SK-N-SH (cell line): ENCODE data around the gene THSD7B. TPM values are rescaled to one million over a fixed set of nuclear protein-coding genes. Genes with fewer than 3 reads are reported as not detected.

Experiments
- CTCF ChIA-PET: fragments of 300-600, 350-600 bp; formaldehyde crosslinking; extraction: SDS; loops from one replicate; lab custom pipeline; 2021; lab: Yijun Ruan, JAX
- POLR2A ChIA-PET: fragments of 350-600 bp; sonication (Branson Sonifier 250); formaldehyde crosslinking; extraction: SDS; loops from one replicate; lab custom pipeline; 2020; ENCODE audit warnings: antibody characterized with exemption, inconsistent platforms; lab: Yijun Ruan, JAX
- DNase-seq: peaks from one replicate; pipeline ENCODE4 v3.0.0; 2012
- H2AFZ ChIP-seq: fragments of 200-600 bp; sonication (generic); 2 replicates; pipeline ENCODE4 v1.8.1; 2016; ENCODE audit warnings: antibody characterized with exemption, mild to moderate bottlenecking, low read depth
- H3F3A ChIP-seq: fragments of 200-600 bp; sonication (generic); replicated peaks from 2 replicates; pipeline ENCODE3; 2016; ENCODE audit warnings: antibody characterized with exemption, mild to moderate bottlenecking; ENCODE audit not compliant: insufficient read depth
- H3K27ac ChIP-seq, 2 experiments: fragments of 200-500 bp in 1 of 2; fragments of 200-600 bp in 1 of 2; sonication (Bioruptor generic) in 1 of 2; sonication (generic), shearing (Covaris generic) in 1 of 2; 2 replicates each; pipeline versions ENCODE4 v1.5.1 to v1.6.1; 2014 to 2016; ENCODE audit warnings: low read depth in 2 of 2, inconsistent platforms in 1 of 2, low read length in 1 of 2, mild to moderate bottlenecking in 1 of 2, mixed read lengths in 1 of 2
- H3K27me3 ChIP-seq: fragments of 200-600 bp; sonication (generic), shearing (Covaris generic); 2 replicates; pipeline ENCODE4 v1.6.1; 2016; ENCODE audit warnings: mixed run types; ENCODE audit not compliant: insufficient read depth
- H3K36me3 ChIP-seq, 2 experiments: fragments of 200-500 bp in 1 of 2; fragments of 200-600 bp in 1 of 2; sonication (Bioruptor generic) in 1 of 2; sonication (generic) in 1 of 2; replicated peaks in 1 of 2; 2 replicates each; pipeline versions ENCODE3 to v1.5.1; 2014 to 2016; ENCODE audit warnings: low read length in 1 of 2, mild to moderate bottlenecking in 1 of 2; ENCODE audit not compliant: insufficient read depth in 2 of 2, control insufficient read depth in 1 of 2
- H3K4me1 ChIP-seq, 2 experiments: fragments of 200-500 bp in 1 of 2; fragments of 200-600 bp in 1 of 2; sonication (Bioruptor generic) in 1 of 2; sonication (generic), shearing (Covaris generic) in 1 of 2; 2 replicates each; pipeline versions ENCODE4 v1.5.1 to v1.6.1; 2014 to 2016; ENCODE audit warnings: low read depth in 1 of 2, low read length in 1 of 2, mixed run types in 1 of 2; ENCODE audit not compliant: insufficient read depth in 2 of 2, control insufficient read depth in 1 of 2
- H3K4me2 ChIP-seq: fragments of 200-600 bp; sonication (generic), shearing (Covaris generic); 2 replicates; pipeline ENCODE4 v1.6.1; 2017; ENCODE audit warnings: mixed run types
- H3K4me3 ChIP-seq, 2 experiments: fragments of 200-500 bp in 1 of 2; fragments of 200-600 bp in 1 of 2; sonication (Bioruptor generic) in 1 of 2; sonication (generic), shearing (Covaris generic) in 1 of 2; 2 replicates each; pipeline versions ENCODE4 v1.5.1 to v1.8.1; 2014 to 2016; ENCODE audit warnings: low read depth in 2 of 2, inconsistent platforms in 1 of 2, low read length in 1 of 2, mild to moderate bottlenecking in 1 of 2, mixed read lengths in 1 of 2, moderate library complexity in 1 of 2
- H3K79me2 ChIP-seq: fragments of 200-600 bp; sonication (generic); 2 replicates; pipeline ENCODE4 v1.8.1; 2017; ENCODE audit warnings: mild to moderate bottlenecking; ENCODE audit not compliant: insufficient read depth
- H3K9ac ChIP-seq: fragments of 200-600 bp; sonication (generic); 2 replicates; pipeline ENCODE4 v1.6.1; 2017; ENCODE audit warnings: mixed run types
- H3K9me2 ChIP-seq: fragments of 200-600 bp; sonication (generic); 2 replicates; pipeline ENCODE4 v1.6.1; 2017; ENCODE audit warnings: mixed run types
- H3K9me3 ChIP-seq: fragments of 200-600 bp; sonication (generic); 2 replicates; pipeline ENCODE4 v1.6.1; 2017; ENCODE audit warnings: mixed run types, mild to moderate bottlenecking, moderate library complexity
- H4K20me1 ChIP-seq: fragments of 200-600 bp; sonication (generic); 2 replicates; pipeline ENCODE4 v1.6.1; 2017; ENCODE audit warnings: mild to moderate bottlenecking, mixed run types; ENCODE audit not compliant: insufficient read depth
- CHD2 ChIP-seq: fragments of 150-350 bp; IDR thresholded peaks from 2 replicates; pipeline ENCODE4 v1.6.1; 2018; ENCODE audit warnings: low read length; ENCODE audit not compliant: partially characterized antibody
- ELF1 ChIP-seq: IDR thresholded peaks from 2 replicates; pipeline ENCODE4 v1.4.0; 2012
- EP300 ChIP-seq, 2 experiments: IDR thresholded peaks; 2 replicates each; pipeline versions ENCODE4 v1.4.0 to v1.6.1; 2012; ENCODE audit warnings: borderline replicate concordance in 1 of 2, low read depth in 1 of 2, low read length in 1 of 2
- EZH2phosphoT487 ChIP-seq: fragments of 200-600 bp; sonication (generic); IDR thresholded peaks from 2 replicates; pipeline ENCODE4 v1.6.1; 2017; ENCODE audit warnings: low read depth, mixed run types, mild to moderate bottlenecking, antibody characterized with exemption, moderate library complexity, borderline replicate concordance
- FOSL2 ChIP-seq: IDR thresholded peaks from 2 replicates; pipeline ENCODE4 v1.4.0; 2012; ENCODE audit warnings: low read depth, mild to moderate bottlenecking, moderate library complexity, borderline replicate concordance
- FOXJ3 ChIP-seq: sonication (generic); formaldehyde crosslinking; IDR thresholded peaks from 2 replicates; pipeline ENCODE4 v1.5.1; 2020; ENCODE audit warnings: mild to moderate bottlenecking, missing genetic modification reagents
- FOXM1 ChIP-seq: IDR thresholded peaks from 2 replicates; pipeline ENCODE4 v1.4.0; 2012; ENCODE audit warnings: low read depth, mild to moderate bottlenecking
- IRF3 ChIP-seq: fragments of 150-350 bp; IDR thresholded peaks from 2 replicates; pipeline ENCODE4 v1.6.1; 2016; ENCODE audit warnings: mild to moderate bottlenecking, low read depth, low read length
- JUND ChIP-seq: IDR thresholded peaks from 2 replicates; pipeline ENCODE4 v1.4.0; 2012
- MAX ChIP-seq: IDR thresholded peaks from 2 replicates; pipeline ENCODE4 v1.4.0; 2012; ENCODE audit warnings: low read depth
- MEF2A ChIP-seq: IDR thresholded peaks from 2 replicates; pipeline ENCODE4 v1.4.0; 2012; ENCODE audit warnings: low read depth, borderline replicate concordance
- MXI1 ChIP-seq: IDR thresholded peaks from 2 replicates; pipeline ENCODE4 v1.6.1; 2012; ENCODE audit warnings: mild to moderate bottlenecking, low read depth, low read length, improper control_type of control experiment
- NFIC ChIP-seq: IDR thresholded peaks from 2 replicates; pipeline ENCODE4 v1.4.0; 2012; ENCODE audit warnings: borderline replicate concordance
- NRF1 ChIP-seq: IDR thresholded peaks from 2 replicates; pipeline ENCODE4 v1.6.1; 2012; ENCODE audit warnings: low read depth, mild to moderate bottlenecking, low read length
- PBX3 ChIP-seq: IDR thresholded peaks from 2 replicates; pipeline ENCODE4; 2012
- RAD21 ChIP-seq: IDR thresholded peaks from 2 replicates; pipeline ENCODE4 v1.6.1; 2012; ENCODE audit warnings: mild to moderate bottlenecking, low read length
- RCOR1 ChIP-seq: fragments of 150-350 bp; IDR thresholded peaks from 2 replicates; pipeline ENCODE4 v1.6.1; 2017; ENCODE audit warnings: antibody characterized with exemption, low read length
- RFX5 ChIP-seq: IDR thresholded peaks from 2 replicates; pipeline ENCODE4 v1.6.1; 2012; ENCODE audit warnings: mild to moderate bottlenecking, improper control_type of control experiment, low read length
- SIN3A ChIP-seq: IDR thresholded peaks from 2 replicates; pipeline ENCODE4 v1.6.1; 2012; ENCODE audit warnings: low read depth, mild to moderate bottlenecking, low read length, moderate library complexity, borderline replicate concordance
- SMC3 ChIP-seq: IDR thresholded peaks from 2 replicates; pipeline ENCODE4 v1.6.1; 2012; ENCODE audit warnings: low read depth, low read length, improper control_type of control experiment
- TAF1 ChIP-seq: IDR thresholded peaks from 2 replicates; pipeline ENCODE4 v1.6.1; 2012; ENCODE audit warnings: low read depth, mild to moderate bottlenecking, low read length, moderate library complexity, borderline replicate concordance
- TCF12 ChIP-seq: IDR thresholded peaks from 2 replicates; pipeline ENCODE4 v1.4.0; 2012
- USF1 ChIP-seq: IDR thresholded peaks from 2 replicates; pipeline ENCODE4 v1.4.0; 2012; ENCODE audit warnings: low read depth, borderline replicate concordance
- ZBTB33 ChIP-seq: IDR thresholded peaks from 2 replicates; pipeline ENCODE4 v1.4.0; 2012; ENCODE audit warnings: low read depth, borderline replicate concordance
- WGBS: methylation state at CpG from one replicate; pipeline ENCODE4 v1.1.6; 2017; ENCODE audit warnings: low lambda C conversion rate; 5-methylcytosine and 5-hydroxymethylcytosine counted together
- polyA plus RNA-seq, 3 experiments: library from polyadenylated mRNA; depleted of rRNA; stranded (reverse); fragments of >200 nt; gene quantifications; 2 replicates each; pipeline ENCODE4 v1.2.3, GENCODE V29; 2012

Gene THSD7B
- polyA plus RNA-seq, 1 of the 3 experiments (the other 2 are of a cell fraction), result not detected

GRCh38 chr2:137199751-137200150, 434.4 kb downstream of the THSD7B start:
- H3K4me3 ChIP-seq, result no peak overlapping the region
- no peak overlapping the region for H2AFZ ChIP-seq
- 58% methylated on average over 1 of the region's 1 CpG for WGBS
- H3K36me3 ChIP-seq, result no peaks in the 10 kb centered on the region
- ChIA-PET CTCF (interaction anchor here (1.1 kb wide), 1 partner anchor 17 kb away, joined by 3 read pairs; no protein-coding TSS in a partner anchor), POLR2A (no interaction called here)
- no peak for TF ChIP-seq SIN3A
- no peak for TF ChIP-seq NFIC
- no peak for TF ChIP-seq NRF1
- TF ChIP-seq FOXJ3 (CRISPR knock-in tag), result no peak
- no peak for TF ChIP-seq ZBTB33
- TF ChIP-seq RAD21, result no peak
- TF ChIP-seq MEF2A, result no peak
- no peak for TF ChIP-seq USF1
- TF ChIP-seq FOSL2, result no peak
- no peak for TF ChIP-seq JUND
- TF ChIP-seq ELF1, result no peak
- H4K20me1 ChIP-seq, result no peaks in the 10 kb centered on the region
- H3K79me2 ChIP-seq, result no peaks in the 10 kb centered on the region
- H3K4me2 ChIP-seq, result no peak overlapping the region
- H3K9me3 ChIP-seq, result no peaks in the 10 kb centered on the region
- no peaks in the 10 kb centered on the region for H3K4me1 ChIP-seq
- no peak for DNase-seq
- H3K9ac ChIP-seq, result no peak overlapping the region
- H3K27me3 ChIP-seq, result no peaks in the 10 kb centered on the region
- no peaks in the 10 kb centered on the region for H3K9me2 ChIP-seq
- H3F3A ChIP-seq, result no peaks in the 10 kb centered on the region
- H3K27ac ChIP-seq, result no peak overlapping the region

- no peaks in the 10 kb centered on the region for H3K36me3 ChIP-seq
- POLR2A ChIA-PET, result no interaction called here
- no peak overlapping the region for H3K4me3 ChIP-seq
- H2AFZ ChIP-seq, result no peak overlapping the region
- TF ChIP-seq TAF1, result no peak
- no peak for TF ChIP-seq TCF12
- TF ChIP-seq RFX5, result no peak
- no peak for TF ChIP-seq MXI1
- no peak for TF ChIP-seq NRF1
- no peak for TF ChIP-seq RCOR1
- TF ChIP-seq IRF3, result no peak
- TF ChIP-seq JUND, result no peak
- no peak for TF ChIP-seq EP300 (IDR thresholded peaks at IDR 0.05; ENCODE audit: borderline replicate concordance in 1 of 2, low read depth in 1 of 2, low read length in 1 of 2)
- TF ChIP-seq USF1, result no peak
- no peak for TF ChIP-seq FOXM1
- TF ChIP-seq PBX3, result no peak
- no peak for TF ChIP-seq CHD2
- no peak for TF ChIP-seq SMC3
- TF ChIP-seq MAX, result no peak
- TF ChIP-seq EZH2phosphoT487, result no peak
- no peaks in the 10 kb centered on the region for H3K27me3 ChIP-seq
- DNase-seq, result no peak
- no peak overlapping the region for H3K4me2 ChIP-seq
- no peaks in the 10 kb centered on the region for H3K9me3 ChIP-seq
- H3K9ac ChIP-seq, result no peak overlapping the region
- H3K4me1 ChIP-seq, result no peaks in the 10 kb centered on the region
- H3K79me2 ChIP-seq, result no peaks in the 10 kb centered on the region
- CTCF ChIA-PET, result no interaction called here
- H3F3A ChIP-seq, result no peaks in the 10 kb centered on the region
- no peaks in the 10 kb centered on the region for H3K9me2 ChIP-seq
- no peak overlapping the region for H3K27ac ChIP-seq
- H4K20me1 ChIP-seq, result no peaks in the 10 kb centered on the region
- WGBS, result 46% methylated on average over 4 of the region's 4 CpGs
Measured at GRCh38 chr2:137202318-137202717, 437.0 kb downstream of the THSD7B start.
